GM18873 (cell line): ENCODE data around the gene GTF3C1.

ENCODE experiments used
- ATAC-seq: cut with Tn5 transposase; IDR thresholded peaks from one replicate; pipeline ENCODE4 v1.9.1; 2021; ENCODE audit warnings: mild to moderate bottlenecking, moderate library complexity, moderate number of reproducible peaks; ENCODE audit not compliant: unreplicated experiment, low FRiP score

The GTF3C1 gene

GRCh38 chr16:27526180-27526579 is 23.5 kb downstream of the GTF3C1 start:
- ATAC-seq, result no peak

GRCh38 chr16:27522173-27522707 is 27.5 kb downstream of the GTF3C1 start:
- no peak for ATAC-seq

DNA sequence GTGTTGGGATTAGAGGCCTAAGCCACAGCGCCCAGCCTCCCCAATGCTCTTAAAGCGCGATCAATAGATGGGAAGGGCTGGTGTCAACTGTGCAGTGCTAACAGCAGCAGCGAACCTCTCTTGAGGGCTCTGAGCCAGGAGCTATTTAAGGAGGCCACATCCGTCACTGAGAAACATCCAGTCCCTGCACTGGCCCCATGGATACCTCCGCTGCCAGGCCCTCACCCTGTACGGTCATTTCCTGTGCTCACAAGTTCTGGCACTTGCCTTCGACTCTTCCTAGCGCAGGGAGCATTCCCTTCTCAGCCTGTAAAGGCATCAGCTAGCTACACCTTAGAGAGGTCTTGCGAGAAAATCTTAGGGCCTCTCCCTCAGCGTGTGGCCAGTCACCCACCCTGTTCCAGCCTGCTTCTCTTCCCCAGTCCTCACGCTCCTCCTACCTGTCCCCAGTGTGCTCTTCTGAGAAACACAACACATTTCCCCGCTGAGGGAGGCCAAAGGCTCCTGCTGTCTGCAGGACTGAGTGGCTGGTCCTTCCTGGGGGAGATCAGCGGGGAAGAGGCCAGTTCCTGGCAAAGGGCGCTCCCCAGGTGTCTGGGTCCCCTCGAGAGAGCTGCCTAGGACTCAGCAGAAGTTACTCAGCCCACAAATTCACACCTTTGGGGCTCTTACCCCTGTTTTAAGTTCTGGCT is 28.6 kb downstream of the GTF3C1 start:
- ATAC-seq, result no peak

DNA sequence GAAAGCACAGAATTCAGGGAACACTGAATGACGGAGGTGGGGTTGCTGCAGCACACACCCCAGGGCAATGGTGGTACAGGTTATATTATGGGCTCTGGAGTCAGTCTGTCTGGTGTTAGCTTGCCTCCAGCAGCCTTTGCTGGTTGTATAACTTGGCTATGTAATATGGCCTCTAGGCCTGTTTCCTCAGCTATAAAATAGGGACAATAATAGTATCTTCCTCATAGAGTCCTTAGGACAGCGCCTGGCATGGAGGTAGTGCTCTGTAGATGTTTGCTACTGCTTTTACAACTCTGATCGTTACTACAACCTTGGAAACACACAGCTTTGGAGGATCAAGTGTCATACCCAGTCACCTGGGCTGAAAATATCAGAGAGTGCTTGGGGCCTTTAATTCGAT is 31.5 kb downstream of the GTF3C1 start:
- ATAC-seq, result no peak

- ATAC-seq, result no peak
Observed at GRCh38 chr16:27517664-27518063, 32.0 kb downstream of the GTF3C1 start.

GRCh38 chr16:27516365-27516764 is 33.3 kb downstream of the GTF3C1 start:
- no peak for ATAC-seq

GRCh38 chr16:27515874-27516353 is 33.8 kb downstream of the GTF3C1 start:
- ATAC-seq, result no peak

GRCh38 chr16:27514806-27515205 is 34.9 kb downstream of the GTF3C1 start:
- ATAC-seq, result no peak

GRCh38 chr16:27511657-27512448 is 37.9 kb downstream of the GTF3C1 start:
- ATAC-seq, result no peak

DNA sequence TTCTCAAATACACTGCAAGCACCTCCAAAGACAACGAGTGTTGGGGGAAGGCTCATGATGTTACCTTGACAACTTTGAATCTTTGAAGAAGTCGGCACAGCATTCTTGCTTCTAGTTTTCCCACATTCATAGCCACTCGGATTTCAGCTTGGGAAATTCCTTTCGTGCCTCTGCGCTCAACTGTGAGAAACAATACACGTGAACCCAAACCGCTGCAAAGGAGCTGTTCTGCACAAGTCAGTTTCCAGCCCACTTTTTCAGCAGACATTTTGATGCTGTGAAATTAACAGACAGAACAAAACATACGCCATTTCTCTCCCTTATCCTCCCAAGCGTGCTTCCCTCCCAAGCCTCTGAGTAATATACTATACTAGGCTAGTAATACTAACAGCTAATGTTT is 41.2 kb downstream of the GTF3C1 start:
- ATAC-seq, result no peak

GRCh38 chr16:27506771-27507170 is 42.9 kb downstream of the GTF3C1 start:
- no peak for ATAC-seq

GRCh38 chr16:27505297-27506236 is 44.1 kb downstream of the GTF3C1 start:
- ATAC-seq, result no peak

DNA sequence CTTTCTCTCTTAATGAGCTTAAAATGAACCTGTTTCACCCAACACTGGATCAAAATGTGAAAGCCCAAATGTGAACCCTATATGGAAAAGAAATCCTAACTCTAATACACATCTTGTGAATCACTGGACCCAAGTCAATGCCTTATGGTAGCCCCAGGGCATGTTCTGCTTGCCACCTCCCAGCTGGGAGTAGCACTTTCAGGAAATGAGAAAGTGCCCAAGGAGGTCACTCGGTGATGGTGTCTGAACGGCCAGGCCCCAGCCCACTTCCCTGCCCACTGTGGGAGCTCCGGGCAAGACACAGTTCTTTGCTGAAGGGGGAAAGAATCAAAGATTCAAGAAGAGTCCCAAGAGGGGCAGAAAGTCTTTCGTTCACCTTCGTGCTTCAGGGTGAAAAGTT is 46.1 kb downstream of the GTF3C1 start:
- ATAC-seq, result no peak

DNA sequence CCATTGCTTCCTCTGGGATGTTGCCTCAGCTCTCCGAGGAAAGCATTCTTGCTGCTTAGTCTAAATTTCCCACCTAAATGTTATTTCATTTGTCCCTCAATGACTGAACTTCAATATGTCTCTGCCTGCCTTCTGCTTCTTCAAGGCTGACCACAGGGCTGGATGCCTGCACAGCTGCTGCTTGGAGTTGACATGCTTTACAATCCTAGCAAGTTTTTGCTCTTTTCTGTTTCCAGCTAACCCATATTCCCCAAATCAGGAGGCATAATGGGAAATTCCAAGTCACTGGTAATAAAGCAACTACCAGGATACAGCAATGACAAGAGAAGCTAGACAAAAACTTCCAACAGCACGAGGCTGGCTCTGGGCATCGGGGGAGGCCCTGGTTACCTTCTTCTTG is 48.9 kb downstream of the GTF3C1 start:
- ATAC-seq, result no peak

GRCh38 chr16:27499659-27500055 is 50.1 kb downstream of the GTF3C1 start:
- ATAC-seq, result no peak

DNA sequence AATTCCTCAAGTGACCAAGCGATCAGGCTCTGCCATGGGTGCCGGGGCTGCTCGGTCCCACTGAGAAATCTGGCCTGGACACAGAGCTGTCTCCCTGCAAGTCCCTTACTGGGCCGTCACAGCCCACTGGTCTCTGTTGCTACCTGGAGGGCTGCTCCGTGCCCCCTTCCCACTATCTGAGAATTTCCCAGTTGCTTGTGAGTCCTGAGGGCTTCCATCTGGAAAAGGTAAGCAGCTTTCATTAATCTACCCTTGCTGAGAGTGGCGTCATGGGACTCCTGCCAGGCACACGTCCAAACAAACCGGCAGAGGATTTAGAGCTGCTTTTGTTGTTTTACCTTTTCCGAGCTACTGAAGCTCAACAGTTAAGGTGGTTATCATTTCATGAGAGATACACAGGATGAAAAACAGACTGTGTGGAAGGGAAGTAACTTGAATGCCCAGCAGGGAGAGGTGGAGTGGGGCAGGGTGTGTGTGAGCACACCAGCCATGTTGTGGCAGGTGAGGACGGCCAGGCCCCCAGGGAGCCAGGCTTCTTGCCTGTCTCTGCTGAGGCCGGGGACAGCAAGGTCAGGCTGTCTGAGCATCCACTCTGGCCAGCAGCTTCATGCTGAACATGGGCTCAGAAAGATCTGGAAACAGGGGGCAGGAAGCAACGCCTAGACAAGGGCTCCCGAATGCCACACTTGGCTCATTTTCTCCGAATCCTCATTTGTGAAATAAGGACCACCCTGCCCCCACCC is 50.6 kb downstream of the GTF3C1 start:
- no peak for ATAC-seq

- no peak for ATAC-seq
Observed at GRCh38 chr16:27498031-27498825, 51.5 kb downstream of the GTF3C1 start.

- no peak for ATAC-seq
Observed at GRCh38 chr16:27495191-27495590, 54.5 kb downstream of the GTF3C1 start.

GRCh38 chr16:27492588-27492979 is 57.1 kb downstream of the GTF3C1 start:
- ATAC-seq, result no peak
